Activated T-helper 2 cell treated with anti-CD3 and anti-CD28 coated beads, Interferon-gamma antibody, Interleukin-2, Interleukin-4, amounts not matched to agents 10 μg/mL and 5 μg/mL and 100 μg/mL, durations not matched to agents 14 hours and 24 hours and 36 hours (primary cell): Measurements from ENCODE around the gene THBS4. TPM values are rescaled to one million over a fixed set of nuclear protein-coding genes. Genes with fewer than 3 reads are reported as not detected.
"Not testable (repeated sequence)": the region's sequence is repeated elsewhere in the genome, so short reads cannot be mapped to it uniquely, and the experiment has no call there.

ENCODE experiments used
- DNase-seq: peaks from one replicate; pipeline ENCODE4 v3.0.0; 2021; ENCODE audit warnings: low spot score
- H3K27ac Mint-ChIP-seq: one replicate; pipeline ENCODE4 v1.8.0; 2021; ENCODE audit warnings: mixed read lengths
- H3K27me3 Mint-ChIP-seq: one replicate; pipeline ENCODE4 v1.8.0; 2021; ENCODE audit warnings: low read depth, mixed read lengths
- H3K36me3 Mint-ChIP-seq: one replicate; pipeline ENCODE4 v1.8.0; 2021; ENCODE audit warnings: low read depth, mixed read lengths
- H3K4me1 Mint-ChIP-seq: one replicate; pipeline ENCODE4 v1.8.0; 2021; ENCODE audit warnings: low read depth, mixed read lengths
- H3K4me3 Mint-ChIP-seq: one replicate; pipeline ENCODE4 v1.8.0; 2021; ENCODE audit warnings: low read depth, mild to moderate bottlenecking, moderate library complexity, mixed read lengths
- H3K9me3 Mint-ChIP-seq: one replicate; pipeline ENCODE4 v1.8.0; 2021; ENCODE audit warnings: mixed read lengths
- intact Hi-C: fragments of 100-400 bp; cut with micrococcal nuclease; formaldehyde crosslinking; loops from one replicate; pipeline ENCODE4 v1.15.1; 2023
- total RNA-seq: library from RNA; stranded (reverse); gene quantifications from 2 replicates; pipeline ENCODE4 v1.2.3, GENCODE V29; 2022

The THBS4 gene
- total RNA-seq, 1 donor from 2014 or later: 1.1 TPM

GRCh38 chr5:80092486-80093107 is 57.4 kb downstream of the THBS4 start:
- Mint-ChIP-seq H3K4me1 (peaks cover 22% of the 10 kb centered on the region), H3K27me3 (no peaks in the 10 kb centered on the region), H3K36me3 (no peaks in the 10 kb centered on the region), H3K4me3 (no peak overlapping the region), H3K9me3 (no peaks in the 10 kb centered on the region), H3K27ac (peak overlapping the region; percentile 36)
- intact Hi-C loops: loop anchor here (1.0 to 5.0 kb wide), 4 partner anchors 35 to 580 kb away; no protein-coding TSS in a partner anchor
- DNase-seq: no peak

GRCh38 chr5:80093796-80094195 is 58.6 kb downstream of the THBS4 start:
- intact Hi-C loops: loop anchor here (5.0 kb wide), 3 partner anchors 34 to 579 kb away; no protein-coding TSS in a partner anchor
- Mint-ChIP-seq H3K4me3 (no peak overlapping the region), H3K27ac (no peak overlapping the region), H3K4me1 (peaks cover 26% of the 10 kb centered on the region), H3K9me3 (no peaks in the 10 kb centered on the region), H3K27me3 (no peaks in the 10 kb centered on the region), H3K36me3 (no peaks in the 10 kb centered on the region)
- DNase-seq: no peak

DNA sequence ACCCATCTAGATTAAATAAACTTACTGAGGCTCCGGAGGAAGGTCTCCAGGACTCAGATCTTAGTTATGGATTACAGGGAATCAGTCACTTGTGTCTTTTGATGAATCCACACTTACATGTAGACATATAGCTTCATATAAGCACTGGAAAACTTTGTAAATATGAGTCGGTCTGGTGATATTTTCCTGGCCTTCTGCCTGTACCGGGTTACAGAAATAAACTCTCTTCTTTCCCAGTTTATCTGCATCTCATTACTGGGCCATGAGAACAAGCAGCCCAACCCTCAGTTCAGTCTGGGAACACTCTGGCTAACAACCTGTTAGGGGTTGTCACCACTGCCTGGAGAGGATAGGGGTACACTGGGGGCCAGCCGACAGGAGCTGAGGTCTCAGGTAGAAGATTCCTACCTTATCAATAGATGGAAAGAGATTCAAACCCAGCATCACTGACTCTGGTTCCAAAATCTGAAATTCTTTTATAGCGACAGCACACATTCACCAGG is 59.1 kb downstream of the THBS4 start:
- Mint-ChIP-seq H3K4me3 (no peak overlapping the region), H3K9me3 (no peaks in the 10 kb centered on the region), H3K27ac (no peak overlapping the region), H3K4me1 (peaks cover 26% of the 10 kb centered on the region), H3K36me3 (no peaks in the 10 kb centered on the region), H3K27me3 (no peaks in the 10 kb centered on the region)
- no peak for DNase-seq
- intact Hi-C loops: loop anchor here (5.0 kb wide), 3 partner anchors 33 to 578 kb away; no protein-coding TSS in a partner anchor

DNA sequence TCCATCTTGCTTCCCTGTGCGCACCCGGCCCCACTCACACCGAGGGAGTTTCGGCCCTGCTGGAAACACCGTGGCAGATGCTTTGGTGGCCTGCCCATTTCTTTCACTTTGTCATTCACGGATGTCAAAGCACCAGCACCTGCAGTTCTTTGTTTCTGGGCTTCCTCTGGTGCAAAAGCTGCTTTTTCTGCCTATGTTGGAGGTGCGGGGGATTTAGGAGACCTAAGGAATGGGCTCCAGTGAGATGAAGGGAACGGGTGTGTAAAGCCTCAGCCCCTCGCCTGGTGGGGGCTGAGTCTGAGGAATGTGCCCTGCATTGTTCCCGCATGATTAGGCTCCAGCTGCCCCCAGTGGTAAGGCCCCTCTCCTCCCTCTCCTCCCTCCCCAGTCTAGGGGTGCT is 62.3 kb downstream of the THBS4 start:
- DNase-seq: no peak
- intact Hi-C loops: no loop called here
- no peaks in the 10 kb centered on the region for H3K9me3 Mint-ChIP-seq
- no peaks in the 10 kb centered on the region for H3K36me3 Mint-ChIP-seq
- no peak overlapping the region for H3K4me3 Mint-ChIP-seq
- no peaks in the 10 kb centered on the region for H3K27me3 Mint-ChIP-seq
- H3K27ac Mint-ChIP-seq: no peak overlapping the region
- peaks cover 31% of the 10 kb centered on the region for H3K4me1 Mint-ChIP-seq

- no peak overlapping the region for H3K4me3 Mint-ChIP-seq
- peaks cover 8% of the 10 kb centered on the region for H3K36me3 Mint-ChIP-seq
- peaks cover 6% of the 10 kb centered on the region for H3K9me3 Mint-ChIP-seq
Measured at GRCh38 chr5:80101993-80102392, 66.8 kb downstream of the THBS4 start.

GRCh38 chr5:80103371-80103770 is 68.2 kb downstream of the THBS4 start:
- DNase-seq: no peak
- H3K27ac Mint-ChIP-seq: no peak overlapping the region
- intact Hi-C loops: no loop called here
- H3K27me3 Mint-ChIP-seq: no peaks in the 10 kb centered on the region
- H3K9me3 Mint-ChIP-seq: peaks cover 9% of the 10 kb centered on the region
- H3K36me3 Mint-ChIP-seq: peaks cover 11% of the 10 kb centered on the region
- H3K4me3 Mint-ChIP-seq: no peak overlapping the region
- peaks cover 18% of the 10 kb centered on the region for H3K4me1 Mint-ChIP-seq

More at GRCh38 chr5:80101993-80102392, 66.8 kb downstream of the THBS4 start:
- Mint-ChIP-seq H3K4me1 (peaks cover 21% of the 10 kb centered on the region), H3K27ac (no peak overlapping the region), H3K27me3 (no peaks in the 10 kb centered on the region)
- intact Hi-C loops: no loop called here
- no peak for DNase-seq

DNA sequence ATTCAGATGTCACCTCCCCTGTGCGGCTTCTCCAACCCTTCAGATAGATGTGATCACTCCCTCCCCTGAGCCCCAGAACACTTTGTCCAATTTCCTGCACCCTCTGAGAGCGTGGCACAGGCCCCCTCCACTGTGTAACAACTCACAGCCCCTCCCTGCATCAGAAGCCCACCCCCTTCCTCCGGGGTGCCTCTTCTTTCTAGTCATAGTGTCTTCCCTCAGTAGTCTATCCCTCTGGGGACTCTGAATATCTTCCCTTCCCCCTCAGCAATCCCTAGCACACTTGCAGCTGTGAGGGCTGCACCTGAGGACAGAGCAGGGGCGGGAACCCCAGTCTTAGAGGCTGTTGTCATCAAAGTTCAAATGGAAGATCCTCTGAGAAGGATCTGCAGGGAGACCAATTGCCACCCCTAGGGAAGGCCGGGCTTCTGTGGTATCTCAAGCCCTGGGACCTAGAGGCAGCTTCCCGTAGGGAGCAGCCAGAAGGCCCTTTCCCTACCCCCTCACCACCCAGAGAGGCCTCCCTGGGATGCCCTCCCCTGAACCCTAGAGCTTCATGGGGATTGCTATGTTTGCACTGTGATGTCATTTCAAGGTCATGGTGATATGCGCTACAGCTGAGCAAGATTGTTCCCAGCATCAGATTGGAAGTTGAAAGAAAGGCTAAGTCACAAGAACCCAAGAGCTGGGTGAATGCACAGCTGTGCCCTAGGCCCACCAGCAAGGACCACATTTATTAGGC is 70.7 kb downstream of the THBS4 start:
- peaks cover 18% of the 10 kb centered on the region for H3K4me1 Mint-ChIP-seq
- H3K27ac Mint-ChIP-seq: no peak overlapping the region
- no peaks in the 10 kb centered on the region for H3K27me3 Mint-ChIP-seq
- intact Hi-C loops: no loop called here
- H3K4me3 Mint-ChIP-seq: no peak overlapping the region
- peaks cover 9% of the 10 kb centered on the region for H3K9me3 Mint-ChIP-seq
- H3K36me3 Mint-ChIP-seq: peaks cover 11% of the 10 kb centered on the region
- no peak for DNase-seq

- Mint-ChIP-seq H3K27me3 (no peaks in the 10 kb centered on the region), H3K9me3 (peaks cover 9% of the 10 kb centered on the region), H3K27ac (no peak overlapping the region), H3K4me3 (no peak overlapping the region), H3K4me1 (peaks cover 11% of the 10 kb centered on the region), H3K36me3 (peaks cover 11% of the 10 kb centered on the region)
- intact Hi-C loops: no loop called here
- no peak for DNase-seq
Measured at GRCh38 chr5:80106916-80107315, 71.8 kb downstream of the THBS4 start.

DNA sequence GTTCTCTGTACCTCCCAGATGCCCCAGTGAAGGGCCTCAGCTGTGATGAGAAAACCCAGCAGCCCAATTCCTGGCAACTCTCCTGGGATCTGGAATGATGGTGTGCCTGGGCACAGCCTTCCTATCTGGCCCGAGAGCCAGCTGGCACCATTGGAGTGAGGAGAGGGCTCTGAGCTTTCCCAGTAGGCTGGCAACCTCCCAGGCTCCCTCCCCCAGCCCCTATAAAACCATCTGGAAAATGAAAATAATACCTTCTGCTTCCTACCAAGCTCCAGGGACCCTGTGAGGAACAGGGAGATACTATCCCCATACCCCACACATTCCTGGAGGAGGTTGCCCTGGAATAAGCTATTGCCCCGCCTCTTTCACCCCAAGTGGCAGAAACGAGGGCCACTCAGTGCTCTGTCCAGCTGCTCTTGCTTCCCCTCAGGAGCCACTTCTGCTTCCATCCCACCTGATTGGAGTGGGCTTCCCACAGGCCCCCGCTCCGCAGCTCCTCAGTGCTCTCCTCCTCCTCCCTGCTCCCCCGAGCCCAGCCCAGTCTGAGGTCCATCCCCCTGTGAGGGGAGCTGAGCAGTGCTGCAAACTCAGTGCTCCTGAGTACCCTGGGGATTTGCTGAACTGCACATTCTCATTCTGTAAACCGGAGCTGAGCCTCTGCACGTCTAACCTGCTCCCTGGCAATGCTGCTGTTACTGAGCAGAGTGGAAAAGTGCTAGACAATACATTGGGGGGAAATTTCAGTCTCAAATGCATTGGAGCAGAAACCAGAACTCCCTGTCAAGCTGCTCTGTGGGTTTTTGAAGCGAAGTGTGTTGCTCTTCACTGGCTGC is 74.7 kb downstream of the THBS4 start:
- no peak for DNase-seq
- H3K4me1 Mint-ChIP-seq: peaks cover 2% of the 10 kb centered on the region
- H3K9me3 Mint-ChIP-seq: peaks cover 12% of the 10 kb centered on the region
- H3K4me3 Mint-ChIP-seq: no peak overlapping the region
- no peak overlapping the region for H3K27ac Mint-ChIP-seq
- H3K27me3 Mint-ChIP-seq: no peaks in the 10 kb centered on the region
- intact Hi-C loops: no loop called here
- peaks cover 23% of the 10 kb centered on the region for H3K36me3 Mint-ChIP-seq

DNA sequence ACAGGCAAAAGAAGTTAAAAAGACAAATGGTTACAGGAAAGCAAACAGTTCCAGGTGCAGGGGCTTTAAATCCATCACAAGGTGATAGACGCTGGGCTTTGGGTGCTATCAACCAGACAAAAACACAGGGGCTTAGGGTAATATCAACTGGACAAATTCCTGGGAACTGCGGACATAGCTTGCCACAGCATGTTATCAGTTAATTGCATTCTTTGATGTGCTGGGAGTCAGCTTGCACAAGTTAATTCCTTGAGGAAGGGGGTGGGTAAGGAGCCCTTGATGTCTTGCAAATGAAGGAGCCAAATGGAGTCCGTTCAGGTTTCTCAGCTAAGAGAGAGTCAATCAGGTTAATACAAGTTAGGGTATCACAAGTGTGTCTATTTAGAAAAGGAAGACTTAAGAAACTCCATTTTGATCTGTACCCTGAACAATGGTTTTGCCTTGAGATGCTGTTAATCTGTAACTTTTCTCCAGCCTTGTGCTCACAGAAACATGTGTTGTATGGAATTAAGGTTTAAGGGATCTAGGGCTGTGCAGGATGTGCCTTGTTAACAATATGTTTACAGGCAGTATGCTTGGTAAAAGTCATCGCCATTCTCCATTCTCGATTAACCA is 76.3 kb downstream of the THBS4 start:
- H3K27ac Mint-ChIP-seq, DNase-seq, H3K4me3 Mint-ChIP-seq, intact Hi-C loops, H3K4me1 Mint-ChIP-seq, H3K27me3 Mint-ChIP-seq, H3K9me3 Mint-ChIP-seq: not testable (repeated sequence)
- peaks cover 30% of the 10 kb centered on the region for H3K36me3 Mint-ChIP-seq

DNA sequence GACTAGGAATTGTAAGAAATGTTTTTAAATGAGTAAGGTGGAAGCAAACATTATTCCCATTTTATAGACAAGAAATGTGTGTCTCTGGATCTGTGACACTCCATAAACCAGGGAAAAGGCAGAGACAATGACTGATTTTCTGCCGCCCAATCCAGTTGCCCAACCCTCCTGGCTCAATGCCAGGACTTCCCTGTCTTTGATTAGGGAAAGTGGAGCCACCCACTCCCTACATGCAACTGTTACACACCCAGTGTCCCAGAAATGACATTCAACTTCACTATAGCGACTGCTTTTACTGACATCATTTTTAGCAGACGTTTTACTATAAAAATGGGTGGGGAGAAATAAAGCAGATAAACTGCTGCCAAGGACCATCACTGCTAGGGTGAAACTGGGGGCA is 79.7 kb downstream of the THBS4 start:
- intact Hi-C loops: no loop called here

DNA sequence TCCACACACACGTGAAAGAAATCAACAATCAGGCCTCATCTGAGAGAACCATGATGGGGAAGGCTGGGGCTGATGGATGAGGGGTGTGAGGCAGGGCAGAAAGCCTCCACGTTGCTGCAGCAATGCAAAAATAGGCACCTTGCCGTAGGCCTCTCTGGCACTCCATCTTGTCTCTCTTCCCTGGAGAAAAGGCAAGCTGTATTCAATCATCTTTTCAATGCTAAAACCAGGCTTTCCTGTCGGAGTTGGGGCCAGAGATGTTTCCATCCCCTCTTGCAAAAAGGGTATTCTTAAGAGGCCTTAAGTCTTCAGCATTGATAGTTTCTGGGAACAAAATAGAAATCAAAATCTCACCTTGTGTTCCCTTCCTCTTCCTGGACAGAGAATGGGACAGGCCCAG is 80.9 kb downstream of the THBS4 start:
- H3K4me3 Mint-ChIP-seq: no peak overlapping the region
- no peak overlapping the region for H3K27ac Mint-ChIP-seq
- peaks cover 17% of the 10 kb centered on the region for H3K9me3 Mint-ChIP-seq
- peaks cover 15% of the 10 kb centered on the region for H3K4me1 Mint-ChIP-seq
- H3K36me3 Mint-ChIP-seq: peaks cover 48% of the 10 kb centered on the region
- intact Hi-C loops: no loop called here
- no peaks in the 10 kb centered on the region for H3K27me3 Mint-ChIP-seq
- DNase-seq: no peak

More for the DNA sequence above, 79.7 kb downstream of the THBS4 start:
- Mint-ChIP-seq H3K27ac (no peak overlapping the region), H3K9me3 (peaks cover 17% of the 10 kb centered on the region), H3K27me3 (no peaks in the 10 kb centered on the region), H3K4me3 (no peak overlapping the region), H3K36me3 (peaks cover 45% of the 10 kb centered on the region), H3K4me1 (peaks cover 15% of the 10 kb centered on the region)
- no peak for DNase-seq
